Caco-2 (cell line): ENCODE results near the gene PDE5A. TPM values are rescaled to one million over a fixed set of nuclear protein-coding genes. Genes with fewer than 3 reads are reported as not detected.

Experiments
- BruUV-seq: library from RNA; stranded (reverse); fragments of 400-500 nt; replicated peaks from 2 replicates; lab custom pipeline; 2021; lab: Mats Ljungman, UMichigan
- CTCF ChIA-PET: fragments of 300-600 bp; sonication (Branson Sonifier 250); formaldehyde crosslinking; loops from one replicate; lab custom pipeline; 2022; ENCODE audit warnings: antibody characterized with exemption; lab: Charles Lee
- POLR2A ChIA-PET: fragments of 300-600 bp; sonication (Branson Sonifier 250); formaldehyde crosslinking; loops from one replicate; lab custom pipeline; 2022; ENCODE audit warnings: antibody characterized with exemption; lab: Charles Lee
- DNase-seq, 2 experiments: peaks; one replicate each; pipeline versions ENCODE4 v3.0.0 to v3.0.0-alpha.2; 2020 to 2022
- H3K27me3 ChIP-seq: replicated peaks from 2 replicates; pipeline ENCODE4 v1.6.0; 2011; ENCODE audit warnings: low read length; ENCODE audit not compliant: control insufficient read depth, insufficient read depth
- H3K36me3 ChIP-seq: 2 replicates; pipeline ENCODE4 v1.5.1; 2011; ENCODE audit warnings: low read length; ENCODE audit not compliant: control insufficient read depth, insufficient read depth
- H3K4me1 ChIP-seq: fragments of 250-450 bp; sonication (Bioruptor Pico); 2 replicates; pipeline ENCODE4 v1.5.1; 2020; ENCODE audit warnings: mild to moderate bottlenecking
- H3K4me3 ChIP-seq: 2 replicates; pipeline ENCODE4 v1.5.1; 2011; ENCODE audit warnings: low read depth, mild to moderate bottlenecking, control low read depth, low read length
- H3K9me3 ChIP-seq: fragments of 250-450 bp; sonication (Bioruptor Pico); 2 replicates; pipeline ENCODE4 v1.5.1; 2020; ENCODE audit warnings: mild to moderate bottlenecking, moderate library complexity
- H3K27ac Mint-ChIP-seq: one replicate; pipeline ENCODE4 v1.8.0; 2022; ENCODE audit warnings: mixed read lengths; ENCODE audit not compliant: unreplicated experiment
- H3K27me3 Mint-ChIP-seq: one replicate; pipeline ENCODE4 v1.8.0; 2022; ENCODE audit warnings: mixed read lengths; ENCODE audit not compliant: insufficient read depth, unreplicated experiment
- H3K36me3 Mint-ChIP-seq: one replicate; pipeline ENCODE4 v1.8.0; 2022; ENCODE audit warnings: mild to moderate bottlenecking, mixed read lengths; ENCODE audit not compliant: insufficient read depth, unreplicated experiment
- H3K4me1 Mint-ChIP-seq: one replicate; pipeline ENCODE4 v1.8.0; 2022; ENCODE audit warnings: low read depth, mixed read lengths; ENCODE audit not compliant: unreplicated experiment
- H3K4me3 Mint-ChIP-seq: one replicate; pipeline ENCODE4 v1.8.0; 2022; ENCODE audit warnings: mild to moderate bottlenecking, moderate library complexity, mixed read lengths; ENCODE audit not compliant: unreplicated experiment
- H3K9me3 Mint-ChIP-seq: one replicate; pipeline ENCODE4 v1.8.0; 2022; ENCODE audit warnings: mixed read lengths; ENCODE audit not compliant: unreplicated experiment
- intact Hi-C: fragments of 100-400 bp; cut with micrococcal nuclease; formaldehyde crosslinking; loops from one replicate; pipeline ENCODE4 v1.10.0; 2022; ENCODE audit not compliant: unreplicated experiment
- total RNA-seq: library from RNA; stranded (reverse); gene quantifications from 2 replicates; pipeline ENCODE4 v1.2.3, GENCODE V29; 2022
- TF ChIP-seq, protein P1 (sequence below), 2 experiments: fragments of 200-600 bp in 1 of 2; IDR thresholded peaks; 1 replicate in 1 of 2; 2 replicates in 1 of 2; pipeline versions ENCODE4 v1.5.1 to v1.8.0; 2011 to 2022; ENCODE audit warnings: antibody characterized with exemption in 1 of 2, control low read depth in 1 of 2, inconsistent platforms in 1 of 2, low read depth in 1 of 2, low read length in 1 of 2, mild to moderate bottlenecking in 1 of 2, moderate library complexity in 1 of 2; ENCODE audit not compliant: insufficient read depth in 1 of 2, severe bottlenecking in 1 of 2, unreplicated experiment in 1 of 2

Gene PDE5A
- total RNA-seq, 1 experiment from 2014 or later = 7.9 TPM

DNA sequence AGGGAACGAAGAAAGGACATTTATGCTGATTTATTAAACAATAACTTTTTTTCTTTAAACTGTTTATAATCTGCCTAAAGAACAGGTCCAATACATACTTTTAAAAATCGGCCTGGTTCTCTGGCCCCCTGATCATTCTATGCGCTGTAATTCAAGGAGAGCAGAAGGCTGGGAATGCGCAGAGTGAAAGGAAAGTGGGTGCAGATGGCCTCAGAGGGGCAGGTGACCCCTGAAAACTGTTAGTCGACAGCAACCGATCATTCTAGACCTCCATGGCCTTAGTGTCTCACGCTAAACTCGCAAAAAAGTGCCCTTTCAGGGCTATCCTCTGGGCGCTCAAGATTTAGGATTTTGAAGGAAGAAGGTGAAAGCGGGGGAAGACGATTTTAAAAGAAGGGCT lies 2.2 kb downstream of the PDE5A start:
- Mint-ChIP-seq H3K9me3 (no peaks in the 10 kb centered on the region), H3K27me3 (no peaks in the 10 kb centered on the region), H3K36me3 (no peaks in the 10 kb centered on the region), H3K4me1 (no peaks in the 10 kb centered on the region), H3K4me3 (peak overlapping the region; percentile 90), H3K27ac (peak overlapping the region; percentile 44)
- Histone ChIP-seq H3K27me3 (no peaks in the 10 kb centered on the region), H3K9me3 (no peaks in the 10 kb centered on the region), H3K36me3 (no peaks in the 10 kb centered on the region), H3K4me1 (no peaks in the 10 kb centered on the region; the same call in 1 of the 2 replicates), H3K4me3 (peak overlapping the region; percentile 69; the same call in 1 of the 2 replicates)
- no peak for DNase-seq
- ChIA-PET POLR2A (interaction anchor here (1.2 kb wide), 1 partner anchor 171 kb away, joined by 3 read pairs; no protein-coding TSS in a partner anchor), CTCF (interaction anchor here (0.6 to 1.6 kb wide), 4 partner anchors 20 to 83 kb away, joined by 3 to 18 read pairs (median 3); no protein-coding TSS in a partner anchor)
- BruUV-seq = no TSS peak
- intact Hi-C loops = loop anchor here (5.0 kb wide), 1 partner anchor 246 kb away; no protein-coding TSS in a partner anchor
- TF ChIP-seq, protein P1, sequence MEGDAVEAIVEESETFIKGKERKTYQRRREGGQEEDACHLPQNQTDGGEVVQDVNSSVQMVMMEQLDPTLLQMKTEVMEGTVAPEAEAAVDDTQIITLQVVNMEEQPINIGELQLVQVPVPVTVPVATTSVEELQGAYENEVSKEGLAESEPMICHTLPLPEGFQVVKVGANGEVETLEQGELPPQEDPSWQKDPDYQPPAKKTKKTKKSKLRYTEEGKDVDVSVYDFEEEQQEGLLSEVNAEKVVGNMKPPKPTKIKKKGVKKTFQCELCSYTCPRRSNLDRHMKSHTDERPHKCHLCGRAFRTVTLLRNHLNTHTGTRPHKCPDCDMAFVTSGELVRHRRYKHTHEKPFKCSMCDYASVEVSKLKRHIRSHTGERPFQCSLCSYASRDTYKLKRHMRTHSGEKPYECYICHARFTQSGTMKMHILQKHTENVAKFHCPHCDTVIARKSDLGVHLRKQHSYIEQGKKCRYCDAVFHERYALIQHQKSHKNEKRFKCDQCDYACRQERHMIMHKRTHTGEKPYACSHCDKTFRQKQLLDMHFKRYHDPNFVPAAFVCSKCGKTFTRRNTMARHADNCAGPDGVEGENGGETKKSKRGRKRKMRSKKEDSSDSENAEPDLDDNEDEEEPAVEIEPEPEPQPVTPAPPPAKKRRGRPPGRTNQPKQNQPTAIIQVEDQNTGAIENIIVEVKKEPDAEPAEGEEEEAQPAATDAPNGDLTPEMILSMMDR (IDR thresholded peaks at IDR 0.05; ENCODE audit: insufficient read depth in 1 of 2, low read depth in 1 of 2, low read length in 1 of 2, severe bottlenecking in 1 of 2, unreplicated experiment in 1 of 2) = no peak

DNA sequence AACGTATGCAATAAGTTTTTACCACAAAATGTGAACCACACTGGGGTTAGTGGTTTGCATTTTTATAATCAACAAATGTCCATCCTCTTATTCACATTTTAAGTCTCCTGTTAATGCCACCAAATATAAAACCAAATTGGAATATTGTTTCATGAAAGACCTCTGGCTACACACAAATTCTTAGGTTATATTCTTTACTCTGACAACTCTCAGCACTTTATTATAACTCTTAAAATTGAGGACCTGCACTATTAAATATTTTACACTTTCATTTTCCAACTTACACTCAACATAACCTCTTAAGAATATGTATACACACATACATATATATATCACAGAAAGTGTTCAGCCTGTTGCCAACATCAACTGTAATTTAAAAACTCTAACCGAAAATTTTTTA lies 2.8 kb downstream of the PDE5A start:
- H3K27ac Mint-ChIP-seq = no peak overlapping the region
- BruUV-seq = no TSS peak
- H3K9me3 ChIP-seq = no peaks in the 10 kb centered on the region
- TF ChIP-seq, protein P1 (IDR thresholded peaks at IDR 0.05; ENCODE audit: insufficient read depth in 1 of 2, low read depth in 1 of 2, low read length in 1 of 2, severe bottlenecking in 1 of 2, unreplicated experiment in 1 of 2) = no peak
- CTCF ChIA-PET = no interaction called here
- no peak for DNase-seq
- POLR2A ChIA-PET = no interaction called here
- intact Hi-C loops = loop anchor here (5.0 kb wide), 1 partner anchor 247 kb away; no protein-coding TSS in a partner anchor
- H3K27me3 Mint-ChIP-seq = no peaks in the 10 kb centered on the region
- H3K36me3 ChIP-seq = no peaks in the 10 kb centered on the region
- H3K4me3 Mint-ChIP-seq = no peak overlapping the region
- H3K4me1 Mint-ChIP-seq = no peaks in the 10 kb centered on the region
- H3K9me3 Mint-ChIP-seq = no peaks in the 10 kb centered on the region
- H3K36me3 Mint-ChIP-seq = no peaks in the 10 kb centered on the region
- H3K27me3 ChIP-seq = no peaks in the 10 kb centered on the region
- no peak overlapping the region for H3K4me3 ChIP-seq
- H3K4me1 ChIP-seq = no peaks in the 10 kb centered on the region; the same call in 1 of the 2 replicates

DNA sequence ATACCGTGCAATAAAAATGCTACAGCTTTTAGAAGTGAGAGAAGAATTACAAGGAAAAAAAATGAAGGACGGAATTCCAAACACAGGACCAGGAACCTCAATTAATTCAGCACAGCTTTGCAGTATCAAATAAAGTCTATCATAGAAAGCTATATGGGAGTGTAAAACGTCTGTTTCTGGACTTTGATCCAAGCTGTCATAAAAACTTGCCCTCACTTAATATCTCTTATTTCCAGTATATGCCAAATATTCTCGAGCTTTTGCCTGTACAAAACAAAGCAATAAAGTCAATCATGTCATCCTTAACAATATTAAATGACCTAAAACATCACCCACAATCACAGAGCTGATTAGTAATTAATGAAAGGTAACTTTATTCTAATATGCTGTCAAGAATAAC lies 4.2 kb downstream of the PDE5A start:
- H3K27ac Mint-ChIP-seq = no peak overlapping the region
- H3K36me3 Mint-ChIP-seq = no peaks in the 10 kb centered on the region
- H3K4me3 ChIP-seq = no peak overlapping the region
- no peak for DNase-seq
- no peak overlapping the region for H3K4me3 Mint-ChIP-seq
- no peaks in the 10 kb centered on the region for H3K9me3 ChIP-seq
- H3K27me3 ChIP-seq = no peaks in the 10 kb centered on the region
- H3K9me3 Mint-ChIP-seq = no peaks in the 10 kb centered on the region
- H3K36me3 ChIP-seq = no peaks in the 10 kb centered on the region
- intact Hi-C loops = no loop called here
- ChIA-PET CTCF (no interaction called here), POLR2A (no interaction called here)
- H3K27me3 Mint-ChIP-seq = no peaks in the 10 kb centered on the region
- BruUV-seq = no TSS peak
- H3K4me1 ChIP-seq = no peaks in the 10 kb centered on the region; the same call in 1 of the 2 replicates
- TF ChIP-seq, protein P1 (IDR thresholded peaks at IDR 0.05; ENCODE audit: insufficient read depth in 1 of 2, low read depth in 1 of 2, low read length in 1 of 2, severe bottlenecking in 1 of 2, unreplicated experiment in 1 of 2) = no peak
- no peaks in the 10 kb centered on the region for H3K4me1 Mint-ChIP-seq
